NB4 (cell line): ENCODE data around the gene CHDH.

Experiments
- DNase-seq: peaks from one replicate; pipeline ENCODE4 v3.0.0; 2010; ENCODE audit warnings: low read depth
- H3K4me3 ChIP-seq: one replicate; pipeline ENCODE4 v1.5.1; 2011; ENCODE audit warnings: mild to moderate bottlenecking, low read depth, low read length, moderate library complexity
- MAX ChIP-seq: IDR thresholded peaks from 2 replicates; pipeline ENCODE4 v1.6.1; 2011; ENCODE audit warnings: low read depth, low read length
- MYC ChIP-seq: IDR thresholded peaks from 2 replicates; pipeline ENCODE4 v1.6.1; 2011; ENCODE audit warnings: low read depth, low read length
- POLR2A ChIP-seq: IDR thresholded peaks from 2 replicates; pipeline ENCODE4 v1.6.1; 2011; ENCODE audit warnings: mild to moderate bottlenecking; ENCODE audit not compliant: insufficient read length; ENCODE audit errors: extremely low read depth
- TF ChIP-seq, protein P1 (sequence below): IDR thresholded peaks from one replicate; pipeline ENCODE4 v1.5.1; 2012; ENCODE audit warnings: low read depth, low read length

The CHDH gene

GRCh38 chr3:53820084-53820483 lies 26.1 kb downstream of the CHDH start:
- TF ChIP-seq, protein P1, sequence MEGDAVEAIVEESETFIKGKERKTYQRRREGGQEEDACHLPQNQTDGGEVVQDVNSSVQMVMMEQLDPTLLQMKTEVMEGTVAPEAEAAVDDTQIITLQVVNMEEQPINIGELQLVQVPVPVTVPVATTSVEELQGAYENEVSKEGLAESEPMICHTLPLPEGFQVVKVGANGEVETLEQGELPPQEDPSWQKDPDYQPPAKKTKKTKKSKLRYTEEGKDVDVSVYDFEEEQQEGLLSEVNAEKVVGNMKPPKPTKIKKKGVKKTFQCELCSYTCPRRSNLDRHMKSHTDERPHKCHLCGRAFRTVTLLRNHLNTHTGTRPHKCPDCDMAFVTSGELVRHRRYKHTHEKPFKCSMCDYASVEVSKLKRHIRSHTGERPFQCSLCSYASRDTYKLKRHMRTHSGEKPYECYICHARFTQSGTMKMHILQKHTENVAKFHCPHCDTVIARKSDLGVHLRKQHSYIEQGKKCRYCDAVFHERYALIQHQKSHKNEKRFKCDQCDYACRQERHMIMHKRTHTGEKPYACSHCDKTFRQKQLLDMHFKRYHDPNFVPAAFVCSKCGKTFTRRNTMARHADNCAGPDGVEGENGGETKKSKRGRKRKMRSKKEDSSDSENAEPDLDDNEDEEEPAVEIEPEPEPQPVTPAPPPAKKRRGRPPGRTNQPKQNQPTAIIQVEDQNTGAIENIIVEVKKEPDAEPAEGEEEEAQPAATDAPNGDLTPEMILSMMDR, result no peak
- TF ChIP-seq MAX (no peak), POLR2A (no peak), MYC (no peak)
- no peak overlapping the region for H3K4me3 ChIP-seq
- DNase-seq, result no peak

- no peak overlapping the region for H3K4me3 ChIP-seq
- no peak for DNase-seq
- no peak for TF ChIP-seq POLR2A
- TF ChIP-seq, protein P1, result no peak
- TF ChIP-seq MAX, result no peak
- no peak for TF ChIP-seq MYC
These were observed 26.9 kb downstream of the CHDH start for GRCh38 chr3:53819163-53819868.

GRCh38 chr3:53818221-53819162 lies 27.7 kb downstream of the CHDH start:
- DNase-seq, result no peak
- H3K4me3 ChIP-seq, result no peak overlapping the region

DNA sequence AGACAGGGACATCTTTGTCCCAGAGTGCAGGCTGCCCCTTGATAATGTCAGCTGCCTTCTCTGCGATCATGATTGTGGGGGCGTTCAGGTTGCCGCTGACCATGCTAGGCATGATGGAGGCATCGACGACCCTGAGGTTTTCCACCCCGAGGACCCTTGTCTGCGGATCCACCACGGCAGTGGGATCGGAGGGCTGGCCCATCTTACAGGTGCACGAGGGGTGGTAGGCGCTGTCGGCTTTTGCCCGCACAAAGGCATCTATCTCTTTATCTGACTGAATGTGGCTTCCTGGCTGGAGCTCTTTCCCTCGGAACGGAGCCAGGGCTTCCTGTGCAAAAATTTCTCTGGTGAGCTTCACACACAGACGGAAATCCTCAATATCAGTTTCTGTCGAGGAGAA lies 28.4 kb downstream of the CHDH start:
- TF ChIP-seq POLR2A (no peak), MAX (no peak), MYC (no peak)
- TF ChIP-seq, protein P1, result no peak
- H3K4me3 ChIP-seq, result no peak overlapping the region
- DNase-seq, result no peak

More at GRCh38 chr3:53818221-53819162, 27.7 kb downstream of the CHDH start:
- TF ChIP-seq POLR2A (no peak), MYC (no peak), MAX (no peak)
- TF ChIP-seq, protein P1, result no peak

GRCh38 chr3:53817211-53817610 lies 29.0 kb downstream of the CHDH start:
- DNase-seq, result no peak
- TF ChIP-seq MYC, result no peak
- TF ChIP-seq POLR2A, result no peak
- no peak for TF ChIP-seq MAX
- TF ChIP-seq, protein P1, result no peak

More at GRCh38 chr3:53817211-53817610, 29.0 kb downstream of the CHDH start:
- H3K4me3 ChIP-seq, result no peak overlapping the region
